ENCODE measurements around the gene CYP2W1. TPM values are rescaled to one million over a fixed set of nuclear protein-coding genes. Genes with fewer than 3 reads are reported as not detected.

CYP2W1 gene
- total RNA-seq, 1 experiment from 2014 or later, result not detected

DNA sequence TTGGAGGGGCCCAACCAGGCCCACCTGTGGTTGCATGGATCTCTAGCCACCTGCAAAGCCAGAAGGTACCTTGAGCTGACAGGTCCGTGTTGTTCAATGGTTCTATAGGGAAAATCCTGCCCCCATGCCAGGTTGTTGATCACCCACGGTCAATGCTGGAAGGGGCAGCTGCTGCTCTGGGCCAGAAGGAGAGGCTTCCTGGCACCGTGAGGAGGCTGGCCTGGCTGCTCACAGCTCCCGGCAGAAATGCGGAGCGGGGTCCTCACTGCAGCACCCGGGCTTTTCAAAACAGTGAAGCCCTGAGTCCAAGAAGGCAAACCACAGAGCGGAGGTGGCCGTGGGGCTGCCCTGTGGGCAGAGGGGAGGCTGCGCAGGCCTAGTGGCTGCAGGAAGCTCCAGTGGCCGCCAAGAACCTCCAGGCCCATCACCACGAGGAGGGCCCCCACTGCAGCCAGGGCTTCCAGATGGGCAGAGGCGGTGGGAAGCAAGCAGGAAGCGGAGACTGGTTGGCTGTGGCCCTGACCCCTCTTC, 36.3 kb downstream of the CYP2W1 start:
- BruUV-seq (replicated peaks), result no TSS peak
- Histone ChIP-seq H4K20me1 (ENCODE audit: insufficient read depth) (no peaks in the 10 kb centered on the region), H3K4me3 (replicated peaks in 1 of 2; ENCODE audit: low read depth in 1 of 2, low read length in 2 of 2) (no peak overlapping the region), H3K4me2 (ENCODE audit: low read length) (no peak overlapping the region), H3K9me2 (ENCODE audit: insufficient read depth) (no peaks in the 10 kb centered on the region), H3K27me3 (ENCODE audit: insufficient read depth, low read length) (no peaks in the 10 kb centered on the region), H3K9ac (ENCODE audit: low read length) (no peak overlapping the region), H2AFZ (ENCODE audit: low read depth, low read length, poor library complexity, severe bottlenecking) (no peak overlapping the region), H3K27ac (ENCODE audit: low read depth, low read length) (no peak overlapping the region), H3K36me3 (ENCODE audit: control insufficient read depth in 1 of 2, insufficient read depth in 2 of 2, low read length in 2 of 2) (peaks cover 0 to 9% of the 10 kb centered on the region in 2 experiments; a peak in 1 of 4 replicates), H3K79me2 (ENCODE audit: insufficient read depth, low read length) (peaks cover 14% of the 10 kb centered on the region), H3K9me3 (ENCODE audit: control insufficient read depth in 1 of 2, insufficient read depth in 1 of 2, low read depth in 1 of 2, low read length in 2 of 2) (no peaks in the 10 kb centered on the region), H3K4me1 (ENCODE audit: control insufficient read depth in 1 of 2, insufficient read depth in 2 of 2, low read length in 2 of 2) (no peaks in the 10 kb centered on the region)
- intact Hi-C loops (cut with micrococcal nuclease), result no loop called here
- no peak for ATAC-seq
- RAD21 ChIA-PET (ENCODE audit: low non-redundant PET in 1 of 2, low total read pairs in 2 of 2, uncharacterized antibody in 2 of 2, unreplicated experiment in 2 of 2), result no interaction called here
- TF ChIP-seq EZH2phosphoT487 (IDR thresholded peaks at IDR 0.05; ENCODE audit: borderline replicate concordance), result no peak
- no peak for DNase-seq (ENCODE audit: low read depth, low spot score)
- CTCF ChIA-PET, result no interaction called here
- POLR2A ChIA-PET, result no interaction called here

DNA sequence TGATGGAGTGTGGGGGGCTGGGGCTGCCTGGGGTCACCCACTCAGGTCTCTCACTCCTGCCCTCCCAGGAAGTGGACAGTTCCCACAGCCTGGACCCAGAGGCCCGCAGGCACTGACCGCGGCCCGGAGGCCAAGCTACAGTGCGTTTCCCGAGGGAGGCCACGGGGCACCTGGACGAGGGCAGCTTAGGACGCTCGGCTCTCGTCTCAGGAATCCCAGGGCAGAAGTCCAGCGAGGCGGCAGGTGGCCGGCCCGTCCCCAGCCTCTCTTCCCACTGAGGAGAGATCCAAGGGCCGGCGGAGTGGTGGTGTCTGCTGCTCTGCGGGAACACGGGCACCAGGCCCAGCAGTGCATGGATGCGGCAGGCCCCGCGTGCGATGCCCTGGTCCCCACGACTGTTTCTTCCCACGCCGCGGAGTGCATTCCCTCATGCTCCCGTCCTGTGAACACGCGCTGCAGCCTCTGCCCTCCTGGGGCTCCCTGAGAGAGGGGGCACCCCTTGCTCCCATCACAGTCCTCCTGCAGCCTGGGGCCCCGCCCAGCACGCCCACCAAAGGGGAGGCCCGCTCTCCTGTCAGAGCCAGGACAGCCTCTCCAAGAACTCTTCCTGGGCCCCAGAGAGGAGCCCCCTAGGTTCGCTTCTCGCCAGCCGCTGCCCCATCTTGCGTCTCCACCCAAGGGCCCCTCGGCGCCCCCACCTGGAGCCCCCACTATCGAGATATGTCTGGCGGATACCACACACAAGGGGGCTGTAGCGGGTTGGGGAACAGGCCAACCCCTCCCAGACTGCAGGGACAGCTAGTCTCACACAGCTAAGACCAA, 37.0 kb downstream of the CYP2W1 start:
- RAD21 ChIA-PET (ENCODE audit: low non-redundant PET in 1 of 2, low total read pairs in 2 of 2, uncharacterized antibody in 2 of 2, unreplicated experiment in 2 of 2), result no interaction called here
- Histone ChIP-seq H3K27ac (ENCODE audit: low read depth, low read length) (no peak overlapping the region), H3K27me3 (ENCODE audit: insufficient read depth, low read length) (no peaks in the 10 kb centered on the region), H3K4me2 (ENCODE audit: low read length) (no peak overlapping the region), H3K36me3 (ENCODE audit: control insufficient read depth in 1 of 2, insufficient read depth in 2 of 2, low read length in 2 of 2) (peaks cover 0 to 9% of the 10 kb centered on the region in 2 experiments; a peak in 1 of 4 replicates), H3K9me2 (ENCODE audit: insufficient read depth) (no peaks in the 10 kb centered on the region), H3K9me3 (ENCODE audit: control insufficient read depth in 1 of 2, insufficient read depth in 1 of 2, low read depth in 1 of 2, low read length in 2 of 2) (no peaks in the 10 kb centered on the region), H4K20me1 (ENCODE audit: insufficient read depth) (no peaks in the 10 kb centered on the region), H3K4me1 (ENCODE audit: control insufficient read depth in 1 of 2, insufficient read depth in 2 of 2, low read length in 2 of 2) (no peaks in the 10 kb centered on the region), H2AFZ (ENCODE audit: low read depth, low read length, poor library complexity, severe bottlenecking) (no peak overlapping the region), H3K9ac (ENCODE audit: low read length) (no peak overlapping the region), H3K4me3 (replicated peaks in 1 of 2; ENCODE audit: low read depth in 1 of 2, low read length in 2 of 2) (no peak overlapping the region), H3K79me2 (ENCODE audit: insufficient read depth, low read length) (peaks cover 19% of the 10 kb centered on the region)
- no peak for DNase-seq (ENCODE audit: low read depth, low spot score)
- POLR2A ChIA-PET, result no interaction called here
- CTCF ChIA-PET, result interaction anchor here (1.5 kb wide), 1 partner anchor 46 kb away, joined by 7 read pairs; no protein-coding TSS in a partner anchor
- TF ChIP-seq RAD21 (IDR thresholded peaks at IDR 0.05; ENCODE audit: low read depth), result no peak
- TF ChIP-seq, protein P1, sequence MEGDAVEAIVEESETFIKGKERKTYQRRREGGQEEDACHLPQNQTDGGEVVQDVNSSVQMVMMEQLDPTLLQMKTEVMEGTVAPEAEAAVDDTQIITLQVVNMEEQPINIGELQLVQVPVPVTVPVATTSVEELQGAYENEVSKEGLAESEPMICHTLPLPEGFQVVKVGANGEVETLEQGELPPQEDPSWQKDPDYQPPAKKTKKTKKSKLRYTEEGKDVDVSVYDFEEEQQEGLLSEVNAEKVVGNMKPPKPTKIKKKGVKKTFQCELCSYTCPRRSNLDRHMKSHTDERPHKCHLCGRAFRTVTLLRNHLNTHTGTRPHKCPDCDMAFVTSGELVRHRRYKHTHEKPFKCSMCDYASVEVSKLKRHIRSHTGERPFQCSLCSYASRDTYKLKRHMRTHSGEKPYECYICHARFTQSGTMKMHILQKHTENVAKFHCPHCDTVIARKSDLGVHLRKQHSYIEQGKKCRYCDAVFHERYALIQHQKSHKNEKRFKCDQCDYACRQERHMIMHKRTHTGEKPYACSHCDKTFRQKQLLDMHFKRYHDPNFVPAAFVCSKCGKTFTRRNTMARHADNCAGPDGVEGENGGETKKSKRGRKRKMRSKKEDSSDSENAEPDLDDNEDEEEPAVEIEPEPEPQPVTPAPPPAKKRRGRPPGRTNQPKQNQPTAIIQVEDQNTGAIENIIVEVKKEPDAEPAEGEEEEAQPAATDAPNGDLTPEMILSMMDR (IDR thresholded peaks at IDR 0.05 in 2 of 3, conservative IDR thresholded peaks at IDR 0.05 in 1 of 3; ENCODE audit: borderline replicate concordance in 1 of 3, insufficient read depth in 1 of 3, low read depth in 2 of 3, low read length in 2 of 3), result peak in 1 of 3 experiments; percentile 26; a peak in 1 of 6 replicates
- no TSS peak for BruUV-seq (replicated peaks)
- peak; percentile 11; the same call in 1 of the 2 replicates for ATAC-seq
- intact Hi-C loops (cut with micrococcal nuclease), result loop anchor here (2.0 kb wide), 1 partner anchor 45 kb away; no protein-coding TSS in a partner anchor
